SK-N-SH (cell line): ENCODE results near the gene PARD3B. TPM values are rescaled to one million over a fixed set of nuclear protein-coding genes. Genes with fewer than 3 reads are reported as not detected.

Source experiments
- CTCF ChIA-PET: fragments of 300-600, 350-600 bp; formaldehyde crosslinking; extraction: SDS; loops from one replicate; lab custom pipeline; 2021; lab: Yijun Ruan, JAX
- POLR2A ChIA-PET: fragments of 350-600 bp; sonication (Branson Sonifier 250); formaldehyde crosslinking; extraction: SDS; loops from one replicate; lab custom pipeline; 2020; ENCODE audit warnings: antibody characterized with exemption, inconsistent platforms; lab: Yijun Ruan, JAX
- DNase-seq: peaks from one replicate; pipeline ENCODE4 v3.0.0; 2012
- H2AFZ ChIP-seq: fragments of 200-600 bp; sonication (generic); 2 replicates; pipeline ENCODE4 v1.8.1; 2016; ENCODE audit warnings: antibody characterized with exemption, mild to moderate bottlenecking, low read depth
- H3F3A ChIP-seq: fragments of 200-600 bp; sonication (generic); replicated peaks from 2 replicates; pipeline ENCODE3; 2016; ENCODE audit warnings: antibody characterized with exemption, mild to moderate bottlenecking; ENCODE audit not compliant: insufficient read depth
- H3K27ac ChIP-seq, 2 experiments: fragments of 200-500 bp in 1 of 2; fragments of 200-600 bp in 1 of 2; sonication (Bioruptor generic) in 1 of 2; sonication (generic), shearing (Covaris generic) in 1 of 2; 2 replicates each; pipeline versions ENCODE4 v1.5.1 to v1.6.1; 2014 to 2016; ENCODE audit warnings: low read depth in 2 of 2, inconsistent platforms in 1 of 2, low read length in 1 of 2, mild to moderate bottlenecking in 1 of 2, mixed read lengths in 1 of 2
- H3K27me3 ChIP-seq: fragments of 200-600 bp; sonication (generic), shearing (Covaris generic); 2 replicates; pipeline ENCODE4 v1.6.1; 2016; ENCODE audit warnings: mixed run types; ENCODE audit not compliant: insufficient read depth
- H3K36me3 ChIP-seq, 2 experiments: fragments of 200-500 bp in 1 of 2; fragments of 200-600 bp in 1 of 2; sonication (Bioruptor generic) in 1 of 2; sonication (generic) in 1 of 2; replicated peaks in 1 of 2; 2 replicates each; pipeline versions ENCODE3 to v1.5.1; 2014 to 2016; ENCODE audit warnings: low read length in 1 of 2, mild to moderate bottlenecking in 1 of 2; ENCODE audit not compliant: insufficient read depth in 2 of 2, control insufficient read depth in 1 of 2
- H3K4me1 ChIP-seq, 2 experiments: fragments of 200-500 bp in 1 of 2; fragments of 200-600 bp in 1 of 2; sonication (Bioruptor generic) in 1 of 2; sonication (generic), shearing (Covaris generic) in 1 of 2; 2 replicates each; pipeline versions ENCODE4 v1.5.1 to v1.6.1; 2014 to 2016; ENCODE audit warnings: low read depth in 1 of 2, low read length in 1 of 2, mixed run types in 1 of 2; ENCODE audit not compliant: insufficient read depth in 2 of 2, control insufficient read depth in 1 of 2
- H3K4me2 ChIP-seq: fragments of 200-600 bp; sonication (generic), shearing (Covaris generic); 2 replicates; pipeline ENCODE4 v1.6.1; 2017; ENCODE audit warnings: mixed run types
- H3K4me3 ChIP-seq, 2 experiments: fragments of 200-500 bp in 1 of 2; fragments of 200-600 bp in 1 of 2; sonication (Bioruptor generic) in 1 of 2; sonication (generic), shearing (Covaris generic) in 1 of 2; 2 replicates each; pipeline versions ENCODE4 v1.5.1 to v1.8.1; 2014 to 2016; ENCODE audit warnings: low read depth in 2 of 2, inconsistent platforms in 1 of 2, low read length in 1 of 2, mild to moderate bottlenecking in 1 of 2, mixed read lengths in 1 of 2, moderate library complexity in 1 of 2
- H3K79me2 ChIP-seq: fragments of 200-600 bp; sonication (generic); 2 replicates; pipeline ENCODE4 v1.8.1; 2017; ENCODE audit warnings: mild to moderate bottlenecking; ENCODE audit not compliant: insufficient read depth
- H3K9ac ChIP-seq: fragments of 200-600 bp; sonication (generic); 2 replicates; pipeline ENCODE4 v1.6.1; 2017; ENCODE audit warnings: mixed run types
- H3K9me2 ChIP-seq: fragments of 200-600 bp; sonication (generic); 2 replicates; pipeline ENCODE4 v1.6.1; 2017; ENCODE audit warnings: mixed run types
- H3K9me3 ChIP-seq: fragments of 200-600 bp; sonication (generic); 2 replicates; pipeline ENCODE4 v1.6.1; 2017; ENCODE audit warnings: mixed run types, mild to moderate bottlenecking, moderate library complexity
- H4K20me1 ChIP-seq: fragments of 200-600 bp; sonication (generic); 2 replicates; pipeline ENCODE4 v1.6.1; 2017; ENCODE audit warnings: mild to moderate bottlenecking, mixed run types; ENCODE audit not compliant: insufficient read depth
- CHD2 ChIP-seq: fragments of 150-350 bp; IDR thresholded peaks from 2 replicates; pipeline ENCODE4 v1.6.1; 2018; ENCODE audit warnings: low read length; ENCODE audit not compliant: partially characterized antibody
- ELF1 ChIP-seq: IDR thresholded peaks from 2 replicates; pipeline ENCODE4 v1.4.0; 2012
- FOSL2 ChIP-seq: IDR thresholded peaks from 2 replicates; pipeline ENCODE4 v1.4.0; 2012; ENCODE audit warnings: low read depth, mild to moderate bottlenecking, moderate library complexity, borderline replicate concordance
- GABPA ChIP-seq: IDR thresholded peaks from 2 replicates; pipeline ENCODE4 v1.4.0; 2012; ENCODE audit warnings: low read depth, mild to moderate bottlenecking
- IRF3 ChIP-seq: fragments of 150-350 bp; IDR thresholded peaks from 2 replicates; pipeline ENCODE4 v1.6.1; 2016; ENCODE audit warnings: mild to moderate bottlenecking, low read depth, low read length
- JUND ChIP-seq: IDR thresholded peaks from 2 replicates; pipeline ENCODE4 v1.4.0; 2012
- MEF2A ChIP-seq: IDR thresholded peaks from 2 replicates; pipeline ENCODE4 v1.4.0; 2012; ENCODE audit warnings: low read depth, borderline replicate concordance
- NFIC ChIP-seq: IDR thresholded peaks from 2 replicates; pipeline ENCODE4 v1.4.0; 2012; ENCODE audit warnings: borderline replicate concordance
- PBX3 ChIP-seq: IDR thresholded peaks from 2 replicates; pipeline ENCODE4; 2012
- POLR2AphosphoS5 ChIP-seq: IDR thresholded peaks from 2 replicates; pipeline ENCODE4 v1.6.1; 2012; ENCODE audit warnings: low read depth, low read length
- RCOR1 ChIP-seq: fragments of 150-350 bp; IDR thresholded peaks from 2 replicates; pipeline ENCODE4 v1.6.1; 2017; ENCODE audit warnings: antibody characterized with exemption, low read length
- RFX5 ChIP-seq: IDR thresholded peaks from 2 replicates; pipeline ENCODE4 v1.6.1; 2012; ENCODE audit warnings: mild to moderate bottlenecking, improper control_type of control experiment, low read length
- SIN3A ChIP-seq: IDR thresholded peaks from 2 replicates; pipeline ENCODE4 v1.6.1; 2012; ENCODE audit warnings: low read depth, mild to moderate bottlenecking, low read length, moderate library complexity, borderline replicate concordance
- SMC3 ChIP-seq: IDR thresholded peaks from 2 replicates; pipeline ENCODE4 v1.6.1; 2012; ENCODE audit warnings: low read depth, low read length, improper control_type of control experiment
- TAF1 ChIP-seq: IDR thresholded peaks from 2 replicates; pipeline ENCODE4 v1.6.1; 2012; ENCODE audit warnings: low read depth, mild to moderate bottlenecking, low read length, moderate library complexity, borderline replicate concordance
- USF1 ChIP-seq: IDR thresholded peaks from 2 replicates; pipeline ENCODE4 v1.4.0; 2012; ENCODE audit warnings: low read depth, borderline replicate concordance
- ZBTB33 ChIP-seq: IDR thresholded peaks from 2 replicates; pipeline ENCODE4 v1.4.0; 2012; ENCODE audit warnings: low read depth, borderline replicate concordance
- WGBS: methylation state at CpG from one replicate; pipeline ENCODE4 v1.1.6; 2017; ENCODE audit warnings: low lambda C conversion rate; 5-methylcytosine and 5-hydroxymethylcytosine counted together
- polyA plus RNA-seq, 3 experiments: library from polyadenylated mRNA; depleted of rRNA; stranded (reverse); fragments of >200 nt; gene quantifications; 2 replicates each; pipeline ENCODE4 v1.2.3, GENCODE V29; 2012
- TF ChIP-seq, protein P1 (sequence below): fragments of 150-350 bp; IDR thresholded peaks from 2 replicates; pipeline ENCODE4 v1.6.1; 2017; ENCODE audit warnings: antibody characterized with exemption, low read length, low read depth, borderline replicate concordance

Gene PARD3B
- polyA plus RNA-seq, 1 of the 3 experiments (the other 2 are of a cell fraction) = 0.87 TPM

DNA sequence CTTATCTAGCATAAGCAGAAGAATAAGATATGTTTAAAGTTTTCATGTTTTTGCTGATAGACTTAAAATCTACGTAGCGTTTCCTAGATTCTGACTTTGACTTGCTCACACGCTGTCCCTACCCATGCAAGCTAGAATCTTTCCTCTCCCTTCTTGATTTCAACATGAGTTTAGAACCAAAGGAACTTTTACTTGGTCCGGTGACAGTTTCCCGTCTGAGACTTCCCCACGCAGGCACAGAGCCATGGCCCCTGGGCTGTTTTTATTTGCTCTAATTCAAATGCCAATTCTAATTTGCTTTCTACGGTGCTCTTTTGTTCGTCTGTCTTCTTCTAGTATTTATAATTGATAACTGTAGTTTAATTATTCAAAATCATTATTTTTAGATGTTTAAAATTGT lies 467.7 kb downstream of the PARD3B start (continued):
- TF ChIP-seq GABPA (no peak), ELF1 (no peak), RFX5 (no peak)

DNA sequence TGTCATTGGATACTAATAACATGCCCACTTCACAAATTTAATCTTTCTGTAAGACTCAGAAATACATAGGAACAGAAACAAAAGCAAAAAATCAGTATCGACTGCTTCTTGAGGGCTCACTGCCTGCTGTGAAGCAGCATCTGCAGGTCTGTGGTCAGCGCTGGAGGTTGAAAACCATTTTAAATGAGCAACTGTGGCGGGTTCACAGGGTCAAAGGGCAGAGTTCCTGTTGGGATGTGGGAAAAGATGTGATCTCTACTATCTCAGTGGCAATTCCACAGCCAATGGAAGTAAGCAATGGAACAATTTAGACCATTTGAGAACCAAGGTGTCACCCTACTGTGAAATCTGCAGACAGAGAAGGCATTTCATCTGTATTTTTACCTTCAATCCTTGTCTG lies 468.3 kb downstream of the PARD3B start:
- no peaks in the 10 kb centered on the region for H3K79me2 ChIP-seq
- peaks cover 0 to 2% of the 10 kb centered on the region in 2 experiments; a peak in 1 of 4 replicates for H3K4me1 ChIP-seq
- H3F3A ChIP-seq = no peaks in the 10 kb centered on the region
- no peak for DNase-seq
- CTCF ChIA-PET = no interaction called here
- no peak overlapping the region for H2AFZ ChIP-seq
- H3K9ac ChIP-seq = no peak overlapping the region
- WGBS = 85% methylated on average over 3 of the region's 3 CpGs
- H3K36me3 ChIP-seq = no peaks in the 10 kb centered on the region
- no peak overlapping the region for H3K4me2 ChIP-seq
- H4K20me1 ChIP-seq = no peaks in the 10 kb centered on the region
- H3K4me3 ChIP-seq = no peak overlapping the region
- no peaks in the 10 kb centered on the region for H3K27me3 ChIP-seq
- H3K9me3 ChIP-seq = no peaks in the 10 kb centered on the region
- H3K9me2 ChIP-seq = no peaks in the 10 kb centered on the region
- no peak for TF ChIP-seq FOSL2
- TF ChIP-seq TAF1 = no peak
- TF ChIP-seq RCOR1 = no peak
- TF ChIP-seq CHD2 = no peak
- no peak for TF ChIP-seq USF1
- TF ChIP-seq ZBTB33 = no peak
- TF ChIP-seq IRF3 = no peak
- TF ChIP-seq, protein P1, sequence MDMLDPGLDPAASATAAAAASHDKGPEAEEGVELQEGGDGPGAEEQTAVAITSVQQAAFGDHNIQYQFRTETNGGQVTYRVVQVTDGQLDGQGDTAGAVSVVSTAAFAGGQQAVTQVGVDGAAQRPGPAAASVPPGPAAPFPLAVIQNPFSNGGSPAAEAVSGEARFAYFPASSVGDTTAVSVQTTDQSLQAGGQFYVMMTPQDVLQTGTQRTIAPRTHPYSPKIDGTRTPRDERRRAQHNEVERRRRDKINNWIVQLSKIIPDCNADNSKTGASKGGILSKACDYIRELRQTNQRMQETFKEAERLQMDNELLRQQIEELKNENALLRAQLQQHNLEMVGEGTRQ = no peak
- no peak for TF ChIP-seq NFIC
- TF ChIP-seq GABPA = no peak
- TF ChIP-seq JUND = no peak
- TF ChIP-seq POLR2AphosphoS5 = no peak
- no peak for TF ChIP-seq ELF1
- TF ChIP-seq SMC3 = no peak
- TF ChIP-seq PBX3 = no peak
- TF ChIP-seq SIN3A = no peak
- TF ChIP-seq MEF2A = no peak
- TF ChIP-seq, all 33 proteins: peak for 0
- H3K27ac ChIP-seq = no peak overlapping the region
- POLR2A ChIA-PET = no interaction called here
